Measurements from ENCODE around the gene TAS2R9.

Gene TAS2R9

GRCh38 chr12:10849425-10849878, 39.5 kb upstream of the TAS2R9 start, which contains the start of gene PRR4:
TSS of gene PRR4 (minus strand) at chr12:10849475. CDS start at chr12:10849437, 38 bp downstream.
- H3K79me2 ChIP-seq (ENCODE audit: insufficient read depth, low read depth) = no peaks in the 10 kb centered on the region
- H3K4me3 ChIP-seq (IDR thresholded peaks at IDR 0.05; ENCODE audit: insufficient read depth, low read depth, low read length) = no peak within 1 kb of the TSS
- H4K20me1 ChIP-seq (ENCODE audit: insufficient read depth) = no peaks in the 10 kb centered on the region
- H3K4me1 ChIP-seq (ENCODE audit: low read depth, poor library complexity, severe bottlenecking) = no peaks in the 10 kb centered on the region
- H3K9ac ChIP-seq = no peak within 1 kb of the TSS
- H3K36me3 ChIP-seq (ENCODE audit: insufficient read depth) = no peaks in the 10 kb centered on the region
- no peak within 1 kb of the TSS for H3K27ac ChIP-seq
- TF ChIP-seq, protein P1, sequence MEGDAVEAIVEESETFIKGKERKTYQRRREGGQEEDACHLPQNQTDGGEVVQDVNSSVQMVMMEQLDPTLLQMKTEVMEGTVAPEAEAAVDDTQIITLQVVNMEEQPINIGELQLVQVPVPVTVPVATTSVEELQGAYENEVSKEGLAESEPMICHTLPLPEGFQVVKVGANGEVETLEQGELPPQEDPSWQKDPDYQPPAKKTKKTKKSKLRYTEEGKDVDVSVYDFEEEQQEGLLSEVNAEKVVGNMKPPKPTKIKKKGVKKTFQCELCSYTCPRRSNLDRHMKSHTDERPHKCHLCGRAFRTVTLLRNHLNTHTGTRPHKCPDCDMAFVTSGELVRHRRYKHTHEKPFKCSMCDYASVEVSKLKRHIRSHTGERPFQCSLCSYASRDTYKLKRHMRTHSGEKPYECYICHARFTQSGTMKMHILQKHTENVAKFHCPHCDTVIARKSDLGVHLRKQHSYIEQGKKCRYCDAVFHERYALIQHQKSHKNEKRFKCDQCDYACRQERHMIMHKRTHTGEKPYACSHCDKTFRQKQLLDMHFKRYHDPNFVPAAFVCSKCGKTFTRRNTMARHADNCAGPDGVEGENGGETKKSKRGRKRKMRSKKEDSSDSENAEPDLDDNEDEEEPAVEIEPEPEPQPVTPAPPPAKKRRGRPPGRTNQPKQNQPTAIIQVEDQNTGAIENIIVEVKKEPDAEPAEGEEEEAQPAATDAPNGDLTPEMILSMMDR (conservative IDR thresholded peaks at IDR 0.05; ENCODE audit: low read depth, low read length) = no peak
- H2AFZ ChIP-seq (ENCODE audit: low read depth) = no peak within 1 kb of the TSS
- H3K4me2 ChIP-seq = no peak within 1 kb of the TSS
- H3K27me3 ChIP-seq (ENCODE audit: insufficient read depth, low read depth) = no peaks in the 10 kb centered on the region

DNA sequence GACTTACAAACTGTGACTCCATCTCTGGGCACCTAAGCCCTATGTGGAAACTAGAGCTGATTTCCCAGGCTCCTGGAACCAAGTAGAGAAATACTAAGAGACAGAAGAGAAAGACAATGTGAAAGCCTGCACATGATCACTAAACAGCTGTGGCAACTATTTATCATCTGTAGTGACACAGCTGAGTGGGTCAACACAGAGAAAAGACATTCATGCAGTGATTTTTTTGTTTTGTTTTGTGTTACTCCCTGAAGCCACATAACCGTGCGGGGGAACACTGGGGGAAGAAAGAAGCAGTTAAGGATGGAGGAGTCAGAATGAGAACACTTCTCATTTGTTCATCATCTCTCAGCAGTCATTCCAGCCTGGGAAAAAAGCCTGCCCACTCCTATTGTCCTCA, 37.8 kb upstream of the TAS2R9 start:
- Histone ChIP-seq H3K36me3 (ENCODE audit: insufficient read depth) (no peaks in the 10 kb centered on the region), H2AFZ (ENCODE audit: low read depth) (no peak overlapping the region), H3K4me1 (ENCODE audit: low read depth, poor library complexity, severe bottlenecking) (no peaks in the 10 kb centered on the region), H3K4me2 (no peak overlapping the region), H3K27me3 (ENCODE audit: insufficient read depth, low read depth) (no peaks in the 10 kb centered on the region), H4K20me1 (ENCODE audit: insufficient read depth) (no peaks in the 10 kb centered on the region), H3K4me3 (IDR thresholded peaks at IDR 0.05; ENCODE audit: insufficient read depth, low read depth, low read length) (no peak overlapping the region), H3K79me2 (ENCODE audit: insufficient read depth, low read depth) (no peaks in the 10 kb centered on the region), H3K27ac (no peak overlapping the region), H3K9ac (no peak overlapping the region)
- TF ChIP-seq, protein P1 (conservative IDR thresholded peaks at IDR 0.05; ENCODE audit: low read depth, low read length) = no peak

GRCh38 chr12:10842862-10843261, 32.9 kb upstream of the TAS2R9 start:
- Histone ChIP-seq H2AFZ (ENCODE audit: low read depth) (no peak overlapping the region), H3K27me3 (ENCODE audit: insufficient read depth, low read depth) (no peaks in the 10 kb centered on the region), H3K27ac (no peak overlapping the region), H3K4me2 (no peak overlapping the region), H3K79me2 (ENCODE audit: insufficient read depth, low read depth) (no peaks in the 10 kb centered on the region), H3K36me3 (ENCODE audit: insufficient read depth) (no peaks in the 10 kb centered on the region), H3K4me3 (IDR thresholded peaks at IDR 0.05; ENCODE audit: insufficient read depth, low read depth, low read length) (no peak overlapping the region), H4K20me1 (ENCODE audit: insufficient read depth) (no peaks in the 10 kb centered on the region), H3K4me1 (ENCODE audit: low read depth, poor library complexity, severe bottlenecking) (no peaks in the 10 kb centered on the region), H3K9ac (no peak overlapping the region)
- TF ChIP-seq, protein P1 (conservative IDR thresholded peaks at IDR 0.05; ENCODE audit: low read depth, low read length) = no peak

GRCh38 chr12:10838461-10838860, 28.5 kb upstream of the TAS2R9 start:
- Histone ChIP-seq H3K36me3 (ENCODE audit: insufficient read depth) (no peaks in the 10 kb centered on the region), H3K9ac (no peak overlapping the region), H4K20me1 (ENCODE audit: insufficient read depth) (no peaks in the 10 kb centered on the region), H3K4me2 (no peak overlapping the region), H3K27ac (no peak overlapping the region), H3K27me3 (ENCODE audit: insufficient read depth, low read depth) (no peaks in the 10 kb centered on the region), H3K79me2 (ENCODE audit: insufficient read depth, low read depth) (no peaks in the 10 kb centered on the region), H2AFZ (ENCODE audit: low read depth) (no peak overlapping the region), H3K4me3 (IDR thresholded peaks at IDR 0.05; ENCODE audit: insufficient read depth, low read depth, low read length) (no peak overlapping the region), H3K4me1 (ENCODE audit: low read depth, poor library complexity, severe bottlenecking) (no peaks in the 10 kb centered on the region)
- TF ChIP-seq, protein P1 (conservative IDR thresholded peaks at IDR 0.05; ENCODE audit: low read depth, low read length) = no peak
